GM19025 (cell line): ENCODE measurements around the gene ZNF593OS.

Experiments used
- ATAC-seq: cut with Tn5 transposase; IDR thresholded peaks from one replicate; pipeline ENCODE4 v1.9.1; 2021; ENCODE audit warnings: mild to moderate bottlenecking, low read depth, moderate library complexity; ENCODE audit not compliant: unreplicated experiment

Gene ZNF593OS

DNA sequence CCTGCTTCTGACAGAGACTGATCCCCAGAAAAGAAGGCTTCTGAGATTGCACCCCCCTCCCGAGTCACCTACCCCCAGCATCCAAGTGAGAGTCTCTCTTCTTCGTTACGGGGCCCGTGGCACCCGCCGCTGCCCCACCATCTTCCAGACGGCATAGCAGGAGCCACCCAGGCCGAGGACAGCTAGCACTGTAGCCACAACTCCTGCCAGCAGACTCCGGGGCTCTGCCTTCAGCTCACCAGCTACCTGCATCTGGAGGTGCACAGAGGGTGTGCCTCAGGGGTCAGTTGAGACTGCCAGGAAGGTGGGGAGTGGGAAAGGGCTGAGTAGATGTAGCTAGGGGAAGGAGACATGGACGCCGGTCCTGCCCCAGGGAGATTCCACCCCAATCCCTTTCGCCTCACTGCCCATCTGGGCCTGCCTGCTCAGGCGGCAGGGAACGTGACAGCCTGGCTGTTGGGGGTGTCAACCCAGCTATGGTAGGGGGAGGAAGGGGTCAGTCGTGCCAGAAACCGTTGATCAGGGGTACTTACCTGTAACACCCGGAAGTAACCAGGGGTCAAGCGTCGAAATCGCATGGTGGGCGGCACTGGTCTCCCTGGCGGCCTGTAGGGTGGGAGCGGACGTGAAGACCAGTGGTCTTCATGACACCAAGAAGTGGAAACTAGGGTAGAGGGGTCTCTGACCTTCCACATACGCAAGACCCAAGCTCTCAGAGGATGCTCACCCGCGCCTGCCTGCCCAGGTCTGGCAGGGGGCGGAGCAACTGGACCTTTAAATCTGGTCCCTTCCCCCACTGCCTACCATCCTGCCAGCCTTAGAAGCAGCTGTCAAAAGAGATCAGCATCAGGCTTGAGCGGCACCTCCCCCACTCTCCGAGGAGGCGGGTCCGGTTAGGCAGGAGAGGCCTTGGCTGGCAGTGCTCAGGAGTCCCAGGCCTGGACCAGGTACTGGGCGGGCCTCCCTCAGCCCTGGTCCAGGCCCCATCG is at the start of gene ZNF593OS:
TSS of gene ZNF593OS (minus strand) at position 749 of the 989 bp plus-strand sequence. CDS start at position 578, 171 bp downstream.
- ATAC-seq: no peak

DNA sequence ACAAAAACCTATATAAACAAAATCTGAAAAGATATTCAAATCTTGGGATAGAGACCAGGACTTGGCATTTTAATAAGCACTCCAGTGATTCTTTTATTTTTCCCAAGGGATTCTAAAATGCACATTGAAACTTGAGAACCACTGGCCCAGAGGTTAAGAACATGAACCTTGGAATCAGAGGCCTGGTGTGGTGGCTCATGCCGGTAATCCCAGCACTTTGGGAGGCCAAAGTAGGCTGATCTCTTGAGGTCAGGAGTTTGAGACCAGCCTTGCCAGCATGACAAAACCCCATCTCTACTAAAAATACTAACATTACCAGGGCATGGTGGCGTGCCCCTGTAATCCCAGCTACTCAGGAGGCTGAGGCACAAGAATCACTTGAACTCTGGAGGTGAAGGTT is 49.5 kb upstream of the ZNF593OS start:
- no peak for ATAC-seq

DNA sequence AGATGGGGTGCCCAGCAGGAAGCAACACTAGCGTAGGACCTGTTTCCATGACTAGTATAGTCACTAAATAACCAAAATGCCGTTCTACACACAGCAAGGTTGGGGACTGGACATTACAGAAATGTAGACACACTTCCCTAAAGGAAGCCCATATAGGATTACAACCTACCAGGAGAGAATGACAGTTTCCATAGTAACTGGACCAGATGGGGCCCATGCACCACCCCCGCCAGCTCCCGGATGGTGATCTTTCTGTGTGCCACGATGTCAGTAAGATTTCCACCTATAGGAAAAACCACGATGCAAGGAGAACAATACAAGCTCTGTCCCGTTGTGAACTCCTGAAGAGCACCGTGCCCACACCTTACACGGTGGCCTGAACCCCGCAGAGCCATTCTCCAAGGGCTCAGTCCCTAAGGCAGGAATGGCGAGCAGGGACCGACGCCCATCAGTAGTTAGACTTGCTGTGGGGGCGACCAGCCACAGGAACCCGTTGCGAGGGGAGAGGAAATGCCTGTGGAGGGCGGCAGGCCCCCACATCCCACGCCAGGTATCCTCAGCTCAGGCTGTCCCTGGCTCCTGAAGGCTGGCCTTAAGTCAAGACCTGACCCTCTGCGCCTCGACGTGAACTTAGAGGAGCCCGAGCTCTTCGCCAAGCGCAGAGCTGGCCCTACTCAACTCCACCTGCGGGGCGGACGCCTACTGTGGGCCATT is 48.7 kb upstream of the ZNF593OS start:
- no peak for ATAC-seq

DNA sequence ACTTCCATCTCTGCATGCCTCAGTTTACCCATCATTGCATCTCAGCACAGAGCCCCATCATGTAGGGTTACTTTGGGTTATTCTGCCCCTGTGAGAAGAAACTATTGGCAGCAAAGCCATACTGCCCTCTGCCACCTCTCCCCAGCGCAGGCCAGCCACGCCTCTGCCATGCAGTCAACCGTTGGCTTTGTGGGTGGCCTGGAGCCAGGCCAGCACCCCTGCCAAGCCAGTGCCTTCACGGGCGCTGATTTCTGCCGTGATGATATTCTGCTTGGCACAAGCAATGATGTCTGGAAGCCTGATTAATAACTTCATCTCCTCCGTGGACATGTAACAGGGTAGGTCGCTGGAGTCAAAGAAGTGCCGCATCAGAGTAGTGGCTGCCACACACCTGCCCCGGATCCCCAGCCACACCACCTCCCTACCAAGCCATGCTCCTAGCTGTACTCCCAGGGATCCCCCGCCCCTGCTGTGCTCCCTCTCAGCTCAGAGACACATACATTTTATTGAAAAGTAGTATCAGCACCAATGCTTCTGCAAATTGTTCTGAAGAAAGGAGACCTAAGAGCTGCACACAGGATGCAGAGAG is 47.4 kb upstream of the ZNF593OS start:
- ATAC-seq: no peak

- ATAC-seq: no peak
These were observed 43.6 kb upstream of the ZNF593OS start for GRCh38 chr1:26215246-26215645.

DNA sequence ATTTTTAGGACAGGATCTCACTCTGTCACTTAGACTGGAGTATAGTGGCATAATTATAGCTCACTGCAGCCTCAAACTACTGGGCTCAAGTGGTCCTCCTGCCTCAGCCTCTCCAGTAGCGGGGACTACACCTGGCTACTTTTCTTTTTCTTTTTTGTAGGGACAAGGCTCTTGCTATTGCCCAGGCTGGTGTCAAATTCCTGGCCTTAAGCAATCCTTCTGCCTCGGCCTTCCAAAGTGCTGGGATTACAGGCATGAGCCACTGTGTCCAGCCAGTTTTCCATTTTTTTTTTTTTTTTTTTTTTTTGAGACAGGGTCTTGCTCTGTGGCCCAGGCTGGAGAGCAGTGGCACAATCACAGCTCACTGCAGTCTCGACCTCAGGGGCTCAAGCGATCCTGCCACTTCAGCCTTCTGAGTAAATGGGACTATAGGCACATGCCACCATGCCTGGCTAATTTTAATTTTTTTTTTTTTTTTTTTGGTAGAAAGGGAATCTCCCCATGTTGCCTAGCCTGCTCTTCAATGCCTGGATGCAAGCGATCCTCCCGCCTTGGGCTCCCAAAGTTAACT is 41.8 kb upstream of the ZNF593OS start:
- no peak for ATAC-seq

- ATAC-seq: no peak
These were observed 41.1 kb upstream of the ZNF593OS start for GRCh38 chr1:26212726-26213125.

GRCh38 chr1:26210147-26210870 is 38.7 kb upstream of the ZNF593OS start:
- ATAC-seq: no peak

DNA sequence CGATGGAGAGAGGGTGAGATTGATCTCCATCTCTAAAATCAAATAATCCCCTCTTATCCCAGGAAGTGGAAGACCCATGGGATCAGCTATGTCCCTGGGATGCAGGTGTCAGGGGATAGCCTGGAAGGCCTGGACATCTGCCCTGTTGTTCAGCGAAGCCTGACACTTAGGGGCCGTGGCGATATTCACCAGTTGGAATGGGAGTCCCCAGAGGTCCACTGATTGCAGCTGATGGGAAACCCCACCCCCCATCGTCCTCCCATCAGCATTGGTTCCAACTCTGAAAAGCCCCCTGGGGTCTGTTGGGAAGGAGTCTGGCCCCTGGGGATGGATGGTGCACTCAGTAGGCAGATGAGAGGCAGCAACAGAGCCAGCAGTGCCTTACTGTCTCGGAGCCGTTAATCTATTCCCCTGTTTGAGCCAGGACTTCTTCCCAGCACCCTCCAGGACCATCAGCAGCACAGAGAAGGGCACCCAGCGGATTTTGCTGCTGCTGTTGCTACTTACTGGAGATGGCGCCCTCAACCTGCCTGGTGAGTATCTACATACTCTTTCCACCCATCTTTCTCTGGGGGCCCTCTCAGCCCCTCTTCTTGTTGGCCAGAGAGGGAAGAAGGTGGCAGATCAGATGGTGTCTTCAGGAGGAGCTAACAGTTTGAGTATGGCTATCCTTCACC is 32.1 kb upstream of the ZNF593OS start:
- no peak for ATAC-seq

DNA sequence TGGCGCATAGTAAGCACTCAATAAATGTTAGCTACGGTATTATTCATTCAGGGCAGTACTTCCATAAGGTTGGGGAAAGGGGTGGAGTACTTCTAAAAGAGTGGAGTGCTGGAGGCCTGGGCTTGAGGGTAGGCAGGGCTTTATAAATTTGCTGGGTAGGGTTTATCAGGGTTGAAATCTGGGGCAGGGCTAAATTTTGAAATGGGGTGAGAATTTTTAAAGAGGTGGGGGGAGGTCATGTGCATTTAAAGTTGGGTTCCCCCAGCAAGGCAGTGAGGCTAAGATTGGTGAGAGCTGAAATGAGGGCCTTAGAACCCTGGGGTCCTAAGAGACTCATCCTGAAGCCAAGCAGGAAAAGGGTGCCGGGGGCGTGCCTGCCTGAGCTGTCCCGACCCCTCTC is 28.8 kb upstream of the ZNF593OS start:
- ATAC-seq: no peak

DNA sequence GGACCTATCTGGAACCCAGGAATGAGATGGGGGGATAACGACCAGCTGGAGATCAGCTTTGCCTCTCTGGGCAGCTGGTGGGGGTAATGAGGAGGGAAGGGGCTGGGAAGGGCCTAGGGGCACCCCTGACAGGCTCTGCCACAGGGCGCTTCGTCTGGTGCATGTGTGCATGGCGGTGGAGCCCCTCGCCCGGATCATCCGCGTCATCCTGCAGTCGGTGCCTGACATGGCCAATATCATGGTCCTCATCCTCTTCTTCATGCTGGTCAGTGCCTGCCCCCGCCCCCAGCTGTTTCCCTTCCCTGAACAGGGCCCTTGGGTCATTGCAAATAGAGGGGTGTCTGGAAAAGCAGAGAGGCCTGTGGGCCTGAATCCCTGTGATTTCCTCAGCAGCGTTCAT is 26.2 kb upstream of the ZNF593OS start:
- no peak for ATAC-seq

- ATAC-seq: no peak
These were observed 25.7 kb upstream of the ZNF593OS start for GRCh38 chr1:26197301-26197700.

GRCh38 chr1:26195805-26196204 is 24.2 kb upstream of the ZNF593OS start:
- ATAC-seq: no peak

GRCh38 chr1:26191739-26192138 is 20.1 kb upstream of the ZNF593OS start:
- no peak for ATAC-seq

- ATAC-seq: no peak
These were observed 18.8 kb upstream of the ZNF593OS start, which contains the start of gene CATSPER4 for GRCh38 chr1:26190373-26190987. TSS of gene CATSPER4 (plus strand) at chr1:26190602. CDS start at chr1:26190628, 26 bp downstream.

DNA sequence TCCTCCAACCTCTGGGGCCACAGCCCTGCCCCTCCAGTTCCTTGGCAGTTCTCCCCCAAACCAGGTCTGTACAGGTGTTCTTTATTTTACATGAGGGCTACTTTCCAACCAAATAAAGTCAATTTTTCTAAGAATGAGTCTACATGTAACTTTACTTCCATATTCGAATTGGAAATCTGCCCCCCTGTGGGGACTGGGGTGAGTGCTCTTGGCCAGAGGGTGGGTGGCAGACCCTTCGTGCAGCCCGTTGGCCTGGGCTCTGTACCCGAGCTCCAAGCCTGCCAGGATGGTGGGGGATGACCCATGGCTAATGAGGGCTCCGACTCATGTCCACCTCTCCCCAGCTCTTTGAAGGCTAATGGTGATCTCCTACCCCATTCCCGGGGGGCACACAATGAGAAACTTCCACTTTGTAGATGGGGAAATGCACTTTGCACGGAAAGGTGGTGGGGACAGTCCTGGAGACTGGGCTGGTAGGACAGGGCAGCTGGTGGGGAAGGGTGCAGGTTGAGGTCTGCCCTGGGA is 18.2 kb upstream of the ZNF593OS start:
- ATAC-seq: no peak

- ATAC-seq: no peak
These were observed 17.7 kb upstream of the ZNF593OS start for GRCh38 chr1:26189331-26189730.

DNA sequence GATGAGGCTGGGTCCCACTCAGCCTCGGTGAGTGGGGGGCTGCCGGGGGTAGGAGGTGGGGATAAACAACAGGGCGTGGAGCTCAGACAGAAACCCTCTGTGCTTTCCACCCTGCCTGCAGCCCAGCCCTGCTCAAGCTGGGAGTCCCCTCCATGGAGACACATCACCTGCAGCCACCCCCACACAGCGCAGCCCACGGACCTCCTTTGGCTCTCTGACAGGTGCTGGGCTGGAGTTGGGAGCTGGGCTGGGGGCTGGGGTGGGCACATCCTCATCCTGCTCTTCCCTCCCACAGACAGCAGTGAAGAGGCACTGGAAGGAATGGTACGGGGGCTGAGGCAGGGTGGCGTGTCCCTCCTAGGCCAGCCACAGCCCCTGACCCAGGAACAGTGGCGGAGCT is 16.8 kb upstream of the ZNF593OS start:
- no peak for ATAC-seq

- ATAC-seq: no peak
These were observed 16.2 kb upstream of the ZNF593OS start for GRCh38 chr1:26187882-26188281.
